HEK293 (cell line): ENCODE data around the gene NLRP6.

Source experiments
- CTCF ChIP-seq: fragments of 450-650 bp; formaldehyde crosslinking; IDR thresholded peaks from 2 replicates; pipeline ENCODE4 v1.5.1; 2016; ENCODE audit warnings: missing biosample characterization, missing genetic modification characterization
- MYNN ChIP-seq: fragments of 450-650 bp; formaldehyde crosslinking; IDR thresholded peaks from 2 replicates; pipeline ENCODE4 v1.5.1; 2016; ENCODE audit warnings: missing biosample characterization, missing genetic modification characterization, borderline replicate concordance

GRCh38 chr11:330694-331357 lies 52.6 kb downstream of the NLRP6 start:
- TF ChIP-seq CTCF: no peak
- TF ChIP-seq MYNN: no peak
